HCT116 (cell line): ENCODE measurements around the gene FGFR3. TPM values are rescaled to one million over a fixed set of nuclear protein-coding genes. Genes with fewer than 3 reads are reported as not detected.

Source experiments
- ATAC-seq: fragments of 200-7000 bp; cut with Tn5 transposase; 2 replicates; pipeline ENCODE4 v1.9.1; 2020; ENCODE audit warnings: mild to moderate bottlenecking, moderate library complexity
- BruUV-seq: library from RNA; stranded (reverse); fragments of 400-500 nt; replicated peaks from 2 replicates; lab custom pipeline; 2021; lab: Mats Ljungman, UMichigan
- CTCF ChIA-PET: fragments of 300-600 bp; sonication (Branson Sonifier 250); formaldehyde crosslinking; loops from one replicate; lab custom pipeline; 2021; ENCODE audit warnings: antibody characterized with exemption; lab: Charles Lee
- POLR2A ChIA-PET: fragments of 300-600, 350-600 bp; sonication (Branson Sonifier 250); formaldehyde crosslinking; loops from one replicate; lab custom pipeline; 2021; ENCODE audit warnings: antibody characterized with exemption; lab: Charles Lee
- RAD21 ChIA-PET, 2 experiments: fragments of 300-600 bp; sonication (Branson Sonifier 250); formaldehyde crosslinking; loops; one replicate each; lab custom pipeline; 2023; ENCODE audit warnings: low total read pairs in 2 of 2; ENCODE audit not compliant: uncharacterized antibody in 2 of 2, unreplicated experiment in 2 of 2, low non-redundant PET in 1 of 2; lab: Charles Lee
- DNase-seq: peaks from one replicate; pipeline ENCODE4 v3.0.0-alpha.2; 2010; ENCODE audit warnings: low read depth, low spot score
- H2AFZ ChIP-seq: fragments of 200-600 bp; shearing (Covaris generic), sonication (generic); 2 replicates; pipeline ENCODE4 v1.6.1; 2017; ENCODE audit warnings: low read depth, mixed run types, mixed read lengths, antibody characterized with exemption, low read length; ENCODE audit not compliant: poor library complexity, severe bottlenecking
- H3K27ac ChIP-seq: 2 replicates; pipeline ENCODE4 v1.5.1; 2012; ENCODE audit warnings: low read depth, low read length
- H3K27me3 ChIP-seq: fragments of 200-600 bp; sonication (generic); 2 replicates; pipeline ENCODE4 v1.6.1; 2016; ENCODE audit warnings: mixed run types, low read length, mixed read lengths; ENCODE audit not compliant: insufficient read depth
- H3K36me3 ChIP-seq, 2 experiments: fragments of 200-500 bp in 1 of 2; fragments of 200-600 bp in 1 of 2; sonication (Bioruptor generic) in 1 of 2; sonication (generic) in 1 of 2; 2 replicates each; pipeline versions ENCODE4 v1.5.1 to v1.6.1; 2014 to 2016; ENCODE audit warnings: low read length in 2 of 2, inconsistent platforms in 1 of 2, mixed read lengths in 1 of 2, mixed run types in 1 of 2; ENCODE audit not compliant: insufficient read depth in 2 of 2, control insufficient read depth in 1 of 2
- H3K4me1 ChIP-seq, 2 experiments: fragments of 200-600 bp in 1 of 2; sonication (generic) in 1 of 2; 2 replicates each; pipeline versions ENCODE4 v1.5.1 to v1.6.1; 2012 to 2017; ENCODE audit warnings: low read length in 2 of 2, inconsistent platforms in 1 of 2, mild to moderate bottlenecking in 1 of 2, mixed read lengths in 1 of 2, mixed run types in 1 of 2, moderate library complexity in 1 of 2; ENCODE audit not compliant: insufficient read depth in 2 of 2, control insufficient read depth in 1 of 2
- H3K4me2 ChIP-seq: fragments of 200-600 bp; sonication (generic); 2 replicates; pipeline ENCODE4 v1.6.1; 2017; ENCODE audit warnings: mixed run types, low read length, mixed read lengths
- H3K4me3 ChIP-seq, 2 experiments: fragments of 200-600 bp in 1 of 2; sonication (generic) in 1 of 2; replicated peaks in 1 of 2; 2 replicates each; pipeline ENCODE4 v1.5.1; 2011 to 2016; ENCODE audit warnings: low read length in 2 of 2, control low read depth in 1 of 2, low read depth in 1 of 2, mild to moderate bottlenecking in 1 of 2, mixed read lengths in 1 of 2, mixed run types in 1 of 2
- H3K79me2 ChIP-seq: fragments of 200-600 bp; sonication (generic); 2 replicates; pipeline ENCODE4 v1.6.1; 2017; ENCODE audit warnings: mild to moderate bottlenecking, mixed run types, low read length, moderate library complexity, mixed read lengths; ENCODE audit not compliant: insufficient read depth
- H3K9ac ChIP-seq: fragments of 200-600 bp; sonication (generic); 2 replicates; pipeline ENCODE4 v1.6.1; 2016; ENCODE audit warnings: low read length, mixed read lengths
- H3K9me2 ChIP-seq: fragments of 200-600 bp; sonication (generic), shearing (Covaris generic); 2 replicates; pipeline ENCODE4 v1.6.1; 2017; ENCODE audit warnings: mixed run types, mild to moderate bottlenecking, moderate library complexity; ENCODE audit not compliant: insufficient read depth
- H3K9me3 ChIP-seq, 2 experiments: fragments of 200-500 bp in 1 of 2; fragments of 200-600 bp in 1 of 2; sonication (Bioruptor generic) in 1 of 2; sonication (generic) in 1 of 2; 2 replicates each; pipeline ENCODE4 v1.6.1; 2014 to 2017; ENCODE audit warnings: low read length in 2 of 2, mixed read lengths in 2 of 2, inconsistent platforms in 1 of 2, low read depth in 1 of 2, mild to moderate bottlenecking in 1 of 2, mixed run types in 1 of 2, moderate library complexity in 1 of 2; ENCODE audit not compliant: control insufficient read depth in 1 of 2, insufficient read depth in 1 of 2
- H4K20me1 ChIP-seq: fragments of 200-600 bp; sonication (generic), shearing (Covaris generic); 2 replicates; pipeline ENCODE4 v1.6.1; 2017; ENCODE audit warnings: mixed run types, mild to moderate bottlenecking, moderate library complexity; ENCODE audit not compliant: insufficient read depth
- ATF3 ChIP-seq: IDR thresholded peaks from 2 replicates; pipeline ENCODE4 v1.6.1; 2012
- CTCF ChIP-seq, 3 experiments: fragments of 200-600 bp in 1 of 3; sonication (generic) in 1 of 3; IDR thresholded peaks in 2 of 3; conservative IDR thresholded peaks in 1 of 3; 2 replicates each; pipeline ENCODE4 v1.5.1; 2012 to 2017; ENCODE audit warnings: low read depth in 2 of 3, low read length in 2 of 3, antibody characterized with exemption in 1 of 3, borderline replicate concordance in 1 of 3, control low read depth in 1 of 3, mild to moderate bottlenecking in 1 of 3, mixed read lengths in 1 of 3, mixed run types in 1 of 3, moderate library complexity in 1 of 3; ENCODE audit not compliant: insufficient read depth in 1 of 3
- EGR1 ChIP-seq: IDR thresholded peaks from 2 replicates; pipeline ENCODE4 v1.6.1; 2012; ENCODE audit warnings: low read depth
- MAX ChIP-seq: IDR thresholded peaks from 2 replicates; pipeline ENCODE4 v1.6.1; 2012
- POLR2AphosphoS5 ChIP-seq: IDR thresholded peaks from 2 replicates; pipeline ENCODE4 v1.6.1; 2011; ENCODE audit warnings: mild to moderate bottlenecking, low read depth, low read length, moderate library complexity
- RAD21 ChIP-seq: IDR thresholded peaks from 2 replicates; pipeline ENCODE4 v1.6.1; 2012; ENCODE audit warnings: low read depth, mild to moderate bottlenecking
- REST ChIP-seq: IDR thresholded peaks from 2 replicates; pipeline ENCODE4 v1.6.1; 2012; ENCODE audit warnings: low read depth
- SIN3A ChIP-seq: IDR thresholded peaks from 2 replicates; pipeline ENCODE4 v1.6.1; 2012; ENCODE audit warnings: low read depth
- SP1 ChIP-seq: IDR thresholded peaks from 2 replicates; pipeline ENCODE4 v1.6.1; 2012; ENCODE audit warnings: low read depth
- ZFX ChIP-seq: fragments of 450-650 bp; IDR thresholded peaks from 2 replicates; pipeline ENCODE4 v1.6.1; 2017
- intact Hi-C: fragments of 100-400 bp; cut with micrococcal nuclease; formaldehyde crosslinking; loops from 2 replicates; pipeline ENCODE4 v1.10.0; 2022
- total RNA-seq: library from RNA; stranded (reverse); gene quantifications from one replicate; pipeline ENCODE4 v1.2.1, GENCODE V29; 2021; ENCODE audit not compliant: unreplicated experiment

The FGFR3 gene
- total RNA-seq, 1 experiment from 2014 or later, result 31.7 TPM

GRCh38 chr4:1813915-1814314 is 20.8 kb downstream of the FGFR3 start:
- ChIA-PET RAD21 (no interaction called here), POLR2A (no interaction called here), CTCF (interaction anchor here (1.1 to 1.5 kb wide), 2 partner anchors 86 to 97 kb away, joined by 3 to 4 read pairs; no protein-coding TSS in a partner anchor)
- Histone ChIP-seq H3K9ac (no peak overlapping the region), H3K4me2 (no peak overlapping the region), H3K27me3 (no peaks in the 10 kb centered on the region), H3K9me2 (no peaks in the 10 kb centered on the region), H4K20me1 (no peaks in the 10 kb centered on the region), H3K27ac (no peak overlapping the region), H3K36me3 (peaks cover 13 to 43% of the 10 kb centered on the region in 2 experiments; a peak in 3 of 4 replicates), H2AFZ (no peak overlapping the region), H3K4me3 (no peak overlapping the region), H3K79me2 (no peaks in the 10 kb centered on the region), H3K4me1 (peaks cover 0 to 5% of the 10 kb centered on the region in 2 experiments; a peak in 1 of 4 replicates), H3K9me3 (no peaks in the 10 kb centered on the region)
- no peak for DNase-seq
- no TSS peak for BruUV-seq
- TF ChIP-seq ATF3 (no peak), ZFX (no peak), RAD21 (peak; percentile 38; the same call in 1 of the 2 replicates), SIN3A (no peak), CTCF (IDR thresholded peaks at IDR 0.05 in 2 of 3, conservative IDR thresholded peaks at IDR 0.05 in 1 of 3; ENCODE audit: borderline replicate concordance in 1 of 3, insufficient read depth in 1 of 3, low read depth in 2 of 3, low read length in 2 of 3) (peak; percentile 14 to 32 (median 19); a peak in 4 of 6 replicates)
- ATAC-seq, result no peak
- intact Hi-C loops, result loop anchor here (5.0 kb wide), 2 partner anchors 83 to 368 kb away; no protein-coding TSS in a partner anchor

- ChIA-PET CTCF (interaction anchor here (1.1 to 1.5 kb wide), 2 partner anchors 85 to 96 kb away, joined by 3 to 4 read pairs; no protein-coding TSS in a partner anchor), RAD21 (no interaction called here), POLR2A (no interaction called here)
- ATAC-seq (no peak), DNase-seq (no peak)
- H3K4me2 ChIP-seq, result no peak overlapping the region
- H4K20me1 ChIP-seq, result no peaks in the 10 kb centered on the region
- H3K4me1 ChIP-seq, result peaks cover 0 to 5% of the 10 kb centered on the region in 2 experiments; a peak in 1 of 4 replicates
- no peak overlapping the region for H3K9ac ChIP-seq
- no peaks in the 10 kb centered on the region for H3K79me2 ChIP-seq
- intact Hi-C loops, result loop anchor here (5.0 kb wide), 2 partner anchors 83 to 368 kb away; no protein-coding TSS in a partner anchor
- no TSS peak for BruUV-seq
- H3K9me3 ChIP-seq, result no peaks in the 10 kb centered on the region
- H3K9me2 ChIP-seq, result no peaks in the 10 kb centered on the region
- no peak overlapping the region for H2AFZ ChIP-seq
- H3K27me3 ChIP-seq, result no peaks in the 10 kb centered on the region
- no peak overlapping the region for H3K4me3 ChIP-seq
- H3K36me3 ChIP-seq, result peaks cover 17 to 47% of the 10 kb centered on the region in 2 experiments; a peak in 3 of 4 replicates
- no peak overlapping the region for H3K27ac ChIP-seq
- TF ChIP-seq REST (no peak), POLR2AphosphoS5 (no peak), EGR1 (no peak), ZFX (no peak), SP1 (no peak), CTCF (IDR thresholded peaks at IDR 0.05 in 2 of 3, conservative IDR thresholded peaks at IDR 0.05 in 1 of 3; ENCODE audit: borderline replicate concordance in 1 of 3, insufficient read depth in 1 of 3, low read depth in 2 of 3, low read length in 2 of 3) (no peak), MAX (no peak)
These were observed 21.4 kb downstream of the FGFR3 start for GRCh38 chr4:1814453-1814852.
